Endothelial cell of hepatic sinusoid (primary cell): ENCODE data around the gene ASGR1.
"Not testable (repeated sequence)": the region's sequence is repeated elsewhere in the genome, so short reads cannot be mapped to it uniquely, and the experiment has no call there.

Source experiments
- in situ Hi-C: cut with HindIII; loops from 2 replicates; pipeline ENCODE4 v1.10.0; 2017; ENCODE audit warnings: low sequenced_read_pairs

The ASGR1 gene

GRCh38 chr17:7126386-7126785, 52.8 kb downstream of the ASGR1 start:
- in situ Hi-C loops = not testable (repeated sequence)

GRCh38 chr17:7124923-7125322, 54.2 kb downstream of the ASGR1 start:
- in situ Hi-C loops = no loop called here

GRCh38 chr17:7123844-7124243, 55.3 kb downstream of the ASGR1 start:
- in situ Hi-C loops = no loop called here
